ENCODE results near the gene CAND1.

CAND1 gene

DNA sequence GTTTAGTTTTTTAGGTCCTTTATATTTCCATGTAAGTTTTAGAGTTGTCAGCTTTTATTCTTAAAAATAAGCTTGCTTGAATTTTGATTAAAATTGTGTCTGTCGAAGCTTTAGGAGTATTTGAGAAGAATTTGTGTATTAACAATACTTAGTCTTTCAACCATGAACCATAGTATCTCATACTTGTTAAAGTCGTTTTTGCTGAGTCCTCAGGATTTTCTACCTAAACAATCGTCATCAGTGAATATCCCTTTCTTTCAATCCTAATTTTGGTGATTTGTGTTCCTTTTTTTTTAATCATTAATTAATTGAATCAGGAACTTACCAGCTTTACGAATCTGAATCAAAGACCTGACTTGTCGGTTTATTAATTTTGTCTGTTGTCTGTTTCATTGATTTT, 18.2 kb downstream of the CAND1 start:
- no peaks in the 10 kb centered on the region for H3F3A ChIP-seq (ENCODE audit: low read depth)
- H3K9me3 ChIP-seq (ENCODE audit: insufficient read depth, low read depth, low read length) = no peaks in the 10 kb centered on the region
- H4K20me1 ChIP-seq (ENCODE audit: insufficient read depth, low read length, poor library complexity, severe bottlenecking) = peaks cover 92% of the 10 kb centered on the region
- peaks cover 63% of the 10 kb centered on the region for H3K36me3 ChIP-seq (ENCODE audit: insufficient read depth, low read length)
- H3K27me3 ChIP-seq (ENCODE audit: insufficient read depth, low read length, poor library complexity, severe bottlenecking) = no peaks in the 10 kb centered on the region
- peaks cover 92% of the 10 kb centered on the region for H3K79me2 ChIP-seq (ENCODE audit: insufficient read depth, low read length)
- H3K4me2 ChIP-seq (ENCODE audit: low read depth, low read length, poor library complexity, severe bottlenecking) = no peak overlapping the region
- H3K9me2 ChIP-seq (replicated peaks; ENCODE audit: low read depth, low read length) = no peaks in the 10 kb centered on the region
- H2AFZ ChIP-seq (ENCODE audit: low read length) = no peak overlapping the region
- no peaks in the 10 kb centered on the region for H3K4me1 ChIP-seq (ENCODE audit: insufficient read depth, low read length, poor library complexity, severe bottlenecking)
- no peak overlapping the region for H3K9ac ChIP-seq (ENCODE audit: low read depth, low read length, poor library complexity, severe bottlenecking)
- no peak overlapping the region for H3K4me3 ChIP-seq (ENCODE audit: low read length, poor library complexity, severe bottlenecking)
- TF ChIP-seq EZH2phosphoT487 (IDR thresholded peaks at IDR 0.05; ENCODE audit: borderline replicate concordance) = no peak
- TF ChIP-seq, protein P1, sequence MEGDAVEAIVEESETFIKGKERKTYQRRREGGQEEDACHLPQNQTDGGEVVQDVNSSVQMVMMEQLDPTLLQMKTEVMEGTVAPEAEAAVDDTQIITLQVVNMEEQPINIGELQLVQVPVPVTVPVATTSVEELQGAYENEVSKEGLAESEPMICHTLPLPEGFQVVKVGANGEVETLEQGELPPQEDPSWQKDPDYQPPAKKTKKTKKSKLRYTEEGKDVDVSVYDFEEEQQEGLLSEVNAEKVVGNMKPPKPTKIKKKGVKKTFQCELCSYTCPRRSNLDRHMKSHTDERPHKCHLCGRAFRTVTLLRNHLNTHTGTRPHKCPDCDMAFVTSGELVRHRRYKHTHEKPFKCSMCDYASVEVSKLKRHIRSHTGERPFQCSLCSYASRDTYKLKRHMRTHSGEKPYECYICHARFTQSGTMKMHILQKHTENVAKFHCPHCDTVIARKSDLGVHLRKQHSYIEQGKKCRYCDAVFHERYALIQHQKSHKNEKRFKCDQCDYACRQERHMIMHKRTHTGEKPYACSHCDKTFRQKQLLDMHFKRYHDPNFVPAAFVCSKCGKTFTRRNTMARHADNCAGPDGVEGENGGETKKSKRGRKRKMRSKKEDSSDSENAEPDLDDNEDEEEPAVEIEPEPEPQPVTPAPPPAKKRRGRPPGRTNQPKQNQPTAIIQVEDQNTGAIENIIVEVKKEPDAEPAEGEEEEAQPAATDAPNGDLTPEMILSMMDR (conservative IDR thresholded peaks at IDR 0.05; ENCODE audit: low read length) = no peak

DNA sequence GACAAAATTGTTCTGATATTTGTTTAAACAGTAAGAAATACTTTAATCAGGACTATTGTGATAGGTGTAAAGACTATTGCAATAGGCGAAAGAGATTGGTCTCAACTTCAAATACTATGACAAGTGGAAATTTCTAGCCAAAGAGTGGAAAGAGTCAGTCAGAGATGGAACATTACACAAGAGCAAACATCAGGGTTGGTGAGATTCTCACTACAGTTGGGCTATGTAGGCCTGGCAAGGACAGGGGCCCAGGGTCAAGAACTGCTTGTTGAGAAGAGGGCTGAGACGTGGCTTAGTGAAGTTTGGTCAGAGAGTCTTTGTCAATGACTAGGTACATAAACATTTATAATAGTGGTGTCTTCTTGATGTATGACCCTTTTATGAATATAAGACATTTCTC, 19.4 kb downstream of the CAND1 start:
- peaks cover 59% of the 10 kb centered on the region for H3K36me3 ChIP-seq (ENCODE audit: insufficient read depth, low read length)
- H3K9me3 ChIP-seq (ENCODE audit: insufficient read depth, low read depth, low read length) = no peaks in the 10 kb centered on the region
- no peaks in the 10 kb centered on the region for H3F3A ChIP-seq (ENCODE audit: low read depth)
- peaks cover 92% of the 10 kb centered on the region for H3K79me2 ChIP-seq (ENCODE audit: insufficient read depth, low read length)
- H3K4me3 ChIP-seq (ENCODE audit: low read length, poor library complexity, severe bottlenecking) = no peak overlapping the region
- H3K9me2 ChIP-seq (replicated peaks; ENCODE audit: low read depth, low read length) = no peaks in the 10 kb centered on the region
- H3K9ac ChIP-seq (ENCODE audit: low read depth, low read length, poor library complexity, severe bottlenecking) = no peak overlapping the region
- no peak overlapping the region for H3K4me2 ChIP-seq (ENCODE audit: low read depth, low read length, poor library complexity, severe bottlenecking)
- no peaks in the 10 kb centered on the region for H3K4me1 ChIP-seq (ENCODE audit: insufficient read depth, low read length, poor library complexity, severe bottlenecking)
- peaks cover 89% of the 10 kb centered on the region for H4K20me1 ChIP-seq (ENCODE audit: insufficient read depth, low read length, poor library complexity, severe bottlenecking)
- H2AFZ ChIP-seq (ENCODE audit: low read length) = no peak overlapping the region
- no peak for TF ChIP-seq EZH2phosphoT487 (IDR thresholded peaks at IDR 0.05; ENCODE audit: borderline replicate concordance)
- TF ChIP-seq, protein P1 (conservative IDR thresholded peaks at IDR 0.05; ENCODE audit: low read length) = no peak
- no peaks in the 10 kb centered on the region for H3K27me3 ChIP-seq (ENCODE audit: insufficient read depth, low read length, poor library complexity, severe bottlenecking)

DNA sequence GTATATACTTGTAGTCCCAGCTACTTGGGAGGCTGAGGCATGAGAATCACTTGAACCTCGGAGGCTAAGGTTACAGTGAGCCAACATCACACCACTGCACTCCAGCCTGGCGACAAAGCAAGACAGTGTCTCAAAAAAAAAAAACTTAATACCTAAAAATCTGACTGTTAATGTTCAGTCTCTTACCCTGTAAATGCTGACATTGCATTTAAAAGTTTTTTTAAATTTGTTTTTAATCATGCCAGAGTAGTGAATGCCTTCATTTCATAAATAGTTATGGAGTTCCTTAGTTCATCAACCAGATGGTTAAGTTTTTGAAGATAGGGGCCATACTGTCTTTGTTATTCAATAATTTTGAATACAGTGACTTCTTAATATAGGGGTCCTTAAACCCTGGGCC, 21.2 kb downstream of the CAND1 start:
- Histone ChIP-seq H2AFZ (ENCODE audit: low read length) (no peak overlapping the region), H3K79me2 (ENCODE audit: insufficient read depth, low read length) (peaks cover 84% of the 10 kb centered on the region), H3K9me3 (ENCODE audit: insufficient read depth, low read depth, low read length) (no peaks in the 10 kb centered on the region), H3K4me3 (ENCODE audit: low read length, poor library complexity, severe bottlenecking) (no peak overlapping the region), H3K36me3 (ENCODE audit: insufficient read depth, low read length) (peaks cover 62% of the 10 kb centered on the region), H3F3A (ENCODE audit: low read depth) (no peaks in the 10 kb centered on the region), H3K9me2 (replicated peaks; ENCODE audit: low read depth, low read length) (no peaks in the 10 kb centered on the region), H3K4me1 (ENCODE audit: insufficient read depth, low read length, poor library complexity, severe bottlenecking) (no peaks in the 10 kb centered on the region), H3K27me3 (ENCODE audit: insufficient read depth, low read length, poor library complexity, severe bottlenecking) (no peaks in the 10 kb centered on the region), H3K9ac (ENCODE audit: low read depth, low read length, poor library complexity, severe bottlenecking) (no peak overlapping the region), H3K4me2 (ENCODE audit: low read depth, low read length, poor library complexity, severe bottlenecking) (no peak overlapping the region), H4K20me1 (ENCODE audit: insufficient read depth, low read length, poor library complexity, severe bottlenecking) (peaks cover 83% of the 10 kb centered on the region)
- TF ChIP-seq EZH2phosphoT487 (IDR thresholded peaks at IDR 0.05; ENCODE audit: borderline replicate concordance) = no peak
- TF ChIP-seq, protein P1 (conservative IDR thresholded peaks at IDR 0.05; ENCODE audit: low read length) = no peak
